H9 (cell line): ENCODE results near the gene SSUH2. TPM values are rescaled to one million over a fixed set of nuclear protein-coding genes. Genes with fewer than 3 reads are reported as not detected.

Experiments
- DNase-seq: peaks from one replicate; pipeline ENCODE4 v3.0.0-alpha.2; 2017
- H2AFZ ChIP-seq: one replicate; pipeline ENCODE4 v1.6.1; 2013; ENCODE audit warnings: mild to moderate bottlenecking, low read length, control low read depth, moderate library complexity
- H2AK5ac ChIP-seq: 2 replicates; pipeline ENCODE4 v1.6.1; 2013; ENCODE audit warnings: low read length, control low read depth, mixed read lengths; ENCODE audit not compliant: insufficient read length
- H2BK120ac ChIP-seq: one replicate; pipeline ENCODE4 v1.6.1; 2013; ENCODE audit warnings: low read depth, mild to moderate bottlenecking, low read length, control low read depth, inconsistent platforms; ENCODE audit not compliant: poor library complexity, severe bottlenecking
- H2BK12ac ChIP-seq: 2 replicates; pipeline ENCODE4 v1.6.1; 2013; ENCODE audit warnings: low read length, control low read depth, mixed read lengths, low read depth; ENCODE audit not compliant: insufficient read length
- H2BK15ac ChIP-seq: 2 replicates; pipeline ENCODE4 v1.6.1; 2013; ENCODE audit warnings: low read depth, low read length, control low read depth
- H2BK20ac ChIP-seq: one replicate; pipeline ENCODE4 v1.6.1; 2013; ENCODE audit warnings: low read depth, mild to moderate bottlenecking, low read length, control low read depth, inconsistent platforms; ENCODE audit not compliant: poor library complexity, severe bottlenecking
- H2BK5ac ChIP-seq: 2 replicates; pipeline ENCODE4 v1.6.1; 2013; ENCODE audit warnings: low read length, control low read depth, mixed read lengths; ENCODE audit not compliant: insufficient read length
- H3K14ac ChIP-seq: 2 replicates; pipeline ENCODE4 v1.6.1; 2013; ENCODE audit warnings: low read length, control low read depth; ENCODE audit not compliant: insufficient read depth
- H3K18ac ChIP-seq: 2 replicates; pipeline ENCODE4 v1.6.1; 2013; ENCODE audit warnings: low read depth, mild to moderate bottlenecking, mixed read lengths, low read length, control low read depth; ENCODE audit not compliant: insufficient read length
- H3K23ac ChIP-seq: 2 replicates; pipeline ENCODE4 v1.6.1; 2013; ENCODE audit warnings: low read length, control low read depth, mixed read lengths, low read depth; ENCODE audit not compliant: insufficient read length
- H3K23me2 ChIP-seq: 2 replicates; pipeline ENCODE4 v1.6.1; 2013; ENCODE audit warnings: low read depth, mild to moderate bottlenecking, mixed read lengths, low read length, control low read depth; ENCODE audit not compliant: insufficient read length, poor library complexity, severe bottlenecking
- H3K27ac ChIP-seq: 2 replicates; pipeline ENCODE4 v1.5.1; 2013; ENCODE audit warnings: low read length, control low read depth, mixed read lengths, low read depth; ENCODE audit not compliant: insufficient read length
- H3K27me3 ChIP-seq: 2 replicates; pipeline ENCODE4 v1.6.1; 2013; ENCODE audit warnings: low read length, control low read depth, inconsistent platforms; ENCODE audit not compliant: insufficient read depth
- H3K4ac ChIP-seq: 2 replicates; pipeline ENCODE4 v1.6.1; 2013; ENCODE audit warnings: low read depth, mild to moderate bottlenecking, control low read depth, inconsistent platforms, low read length, moderate library complexity
- H3K4me1 ChIP-seq: 2 replicates; pipeline ENCODE4 v1.6.1; 2013; ENCODE audit warnings: low read length, control low read depth, inconsistent platforms; ENCODE audit not compliant: insufficient read depth
- H3K4me2 ChIP-seq: 2 replicates; pipeline ENCODE4 v1.6.1; 2013; ENCODE audit warnings: low read length, control low read depth, mixed read lengths; ENCODE audit not compliant: insufficient read length, insufficient read depth
- H3K56ac ChIP-seq: 2 replicates; pipeline ENCODE4 v1.6.1; 2013; ENCODE audit warnings: low read depth, mild to moderate bottlenecking, mixed read lengths, low read length, control low read depth; ENCODE audit not compliant: insufficient read length
- H3K79me1 ChIP-seq: 2 replicates; pipeline ENCODE4 v1.6.1; 2013; ENCODE audit warnings: low read depth, mild to moderate bottlenecking, moderate library complexity, low read length, control low read depth, inconsistent platforms; ENCODE audit not compliant: insufficient read depth, poor library complexity, severe bottlenecking
- H3K79me2 ChIP-seq: 2 replicates; pipeline ENCODE4 v1.6.1; 2013; ENCODE audit warnings: low read length, control low read depth, inconsistent platforms; ENCODE audit not compliant: insufficient read depth
- H3K9ac ChIP-seq: 2 replicates; pipeline ENCODE4 v1.6.1; 2013; ENCODE audit warnings: low read length, control low read depth, mixed read lengths; ENCODE audit not compliant: insufficient read length; ENCODE audit errors: extremely low read depth
- H3K9me3 ChIP-seq: one replicate; pipeline ENCODE4 v1.6.1; 2013; ENCODE audit warnings: low read depth, low read length, inconsistent platforms; ENCODE audit not compliant: control insufficient read depth
- H3T11ph ChIP-seq: one replicate; pipeline ENCODE4 v1.6.1; 2013; ENCODE audit warnings: mild to moderate bottlenecking, low read length, control low read depth, inconsistent platforms
- H4K20me1 ChIP-seq: one replicate; pipeline ENCODE4 v1.6.1; 2013; ENCODE audit not compliant: control insufficient read depth, insufficient read length, insufficient read depth
- H4K5ac ChIP-seq: 2 replicates; pipeline ENCODE4 v1.6.1; 2013; ENCODE audit warnings: low read depth, mild to moderate bottlenecking, mixed read lengths, low read length, control low read depth; ENCODE audit not compliant: insufficient read length
- H4K8ac ChIP-seq: replicated peaks from 2 replicates; pipeline ENCODE4 v1.6.1; 2013; ENCODE audit warnings: low read length, control low read depth, mixed read lengths, low read depth; ENCODE audit not compliant: insufficient read length
- H4K91ac ChIP-seq: 2 replicates; pipeline ENCODE4 v1.6.1; 2013; ENCODE audit warnings: low read depth, mild to moderate bottlenecking, moderate library complexity, mixed read lengths, low read length, control low read depth; ENCODE audit not compliant: insufficient read length
- H3K27ac Mint-ChIP-seq, 3 experiments: 2 replicates in 2 of 3; 3 replicates in 1 of 3; pipeline ENCODE4 v1.8.0; 2020 to 2021; ENCODE audit warnings: mixed read lengths in 3 of 3, mild to moderate bottlenecking in 1 of 3, moderate library complexity in 1 of 3
- H3K27me3 Mint-ChIP-seq: 2 replicates; pipeline ENCODE4 v1.8.0; 2021; ENCODE audit warnings: low read depth, mild to moderate bottlenecking, moderate library complexity, mixed read lengths
- H3K36me3 Mint-ChIP-seq, 3 experiments: 2 replicates in 2 of 3; 3 replicates in 1 of 3; pipeline ENCODE4 v1.8.0; 2020 to 2021; ENCODE audit warnings: low read depth in 3 of 3, mixed read lengths in 3 of 3; ENCODE audit not compliant: insufficient read depth in 1 of 3
- H3K4me1 Mint-ChIP-seq, 2 experiments: 2 replicates each; pipeline ENCODE4 v1.8.0; 2020; ENCODE audit warnings: mixed read lengths in 2 of 2
- H3K4me3 Mint-ChIP-seq, 2 experiments: 2 replicates in 1 of 2; 3 replicates in 1 of 2; pipeline ENCODE4 v1.8.0; 2020 to 2021; ENCODE audit warnings: mild to moderate bottlenecking in 2 of 2, mixed read lengths in 2 of 2, moderate library complexity in 1 of 2
- H3K9me3 Mint-ChIP-seq, 2 experiments: 2 replicates in 1 of 2; 3 replicates in 1 of 2; pipeline ENCODE4 v1.8.0; 2020; ENCODE audit warnings: mild to moderate bottlenecking in 2 of 2, mixed read lengths in 2 of 2, moderate library complexity in 1 of 2
- WGBS: extraction: QIAGEN DNeasy Blood & Tissue Kit; methylation state at CpG from one replicate; pipeline ENCODE4 v1.1.7; 2013; ENCODE audit warnings: missing lambda C conversion rate, low lambda C conversion rate, mixed read lengths; ENCODE audit not compliant: insufficient read length; ENCODE audit errors: extremely low coverage; 5-methylcytosine and 5-hydroxymethylcytosine counted together
- total RNA-seq: library from RNA; stranded (reverse); gene quantifications from 2 replicates; pipeline ENCODE4 v1.2.1, GENCODE V29; 2021
- TF ChIP-seq, protein P1 (sequence below): fragments of 200-600 bp; sonication (generic); conservative IDR thresholded peaks from 3 replicates; pipeline ENCODE4 v1.8.0; 2021; ENCODE audit warnings: antibody characterized with exemption, mild to moderate bottlenecking

Gene SSUH2
- total RNA-seq, 1 experiment from 2014 or later: 0.61 TPM

DNA sequence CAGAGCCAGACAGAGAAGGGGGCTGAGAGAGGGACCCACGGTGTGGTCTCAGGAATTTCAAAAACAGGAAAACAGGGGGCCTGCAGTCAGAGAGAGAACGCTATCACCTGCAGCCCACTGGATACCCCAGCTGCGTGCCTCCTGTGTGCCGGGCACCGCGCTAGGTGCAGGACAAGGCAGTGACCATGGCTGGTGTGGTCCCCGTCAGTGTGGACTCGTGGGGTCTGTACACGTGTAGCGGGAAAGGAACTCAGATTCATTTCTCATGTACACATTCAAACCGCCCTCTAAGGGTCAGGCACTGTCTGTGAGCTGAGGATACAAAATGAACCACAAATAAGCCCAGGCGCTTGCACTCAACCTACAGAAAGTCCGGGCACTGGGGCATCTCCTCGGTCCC lies 20.9 kb downstream of the SSUH2 start:
- no peak overlapping the region for H2BK5ac ChIP-seq
- H4K5ac ChIP-seq: no peak overlapping the region
- no peak overlapping the region for H3K27ac ChIP-seq
- H3K23ac ChIP-seq: no peak overlapping the region
- no peak overlapping the region for H3T11ph ChIP-seq
- Mint-ChIP-seq H3K36me3 (no peaks in the 10 kb centered on the region; a peak in 1 of 7 replicates), H3K27me3 (peaks cover 2% of the 10 kb centered on the region), H3K4me3 (no peak overlapping the region), H3K27ac (0 out of 7 replicates have a peak overlapping the region, but pooled peaks of 1 of the 3 experiments have one; percentile 58), H3K4me1 (peaks cover 14 to 15% of the 10 kb centered on the region in 2 experiments), H3K9me3 (peaks cover 3 to 6% of the 10 kb centered on the region in 2 experiments; a peak in 4 of 5 replicates)
- H3K79me1 ChIP-seq: no peaks in the 10 kb centered on the region
- no peak overlapping the region for H3K4ac ChIP-seq
- no peak overlapping the region for H2AFZ ChIP-seq
- H3K79me2 ChIP-seq: no peaks in the 10 kb centered on the region
- H2BK15ac ChIP-seq: no peak overlapping the region
- H3K9me3 ChIP-seq: no peaks in the 10 kb centered on the region
- DNase-seq: no peak
- no peak overlapping the region for H3K14ac ChIP-seq
- H2BK20ac ChIP-seq: no peak overlapping the region
- no peak overlapping the region for H3K4me2 ChIP-seq
- no peaks in the 10 kb centered on the region for H3K27me3 ChIP-seq
- no CpG with 5 or more reads among the region's 14 CpGs for WGBS
- no peaks in the 10 kb centered on the region; the same call in 1 of the 2 replicates for H3K4me1 ChIP-seq
- no peaks in the 10 kb centered on the region for H4K20me1 ChIP-seq
- TF ChIP-seq, protein P1, sequence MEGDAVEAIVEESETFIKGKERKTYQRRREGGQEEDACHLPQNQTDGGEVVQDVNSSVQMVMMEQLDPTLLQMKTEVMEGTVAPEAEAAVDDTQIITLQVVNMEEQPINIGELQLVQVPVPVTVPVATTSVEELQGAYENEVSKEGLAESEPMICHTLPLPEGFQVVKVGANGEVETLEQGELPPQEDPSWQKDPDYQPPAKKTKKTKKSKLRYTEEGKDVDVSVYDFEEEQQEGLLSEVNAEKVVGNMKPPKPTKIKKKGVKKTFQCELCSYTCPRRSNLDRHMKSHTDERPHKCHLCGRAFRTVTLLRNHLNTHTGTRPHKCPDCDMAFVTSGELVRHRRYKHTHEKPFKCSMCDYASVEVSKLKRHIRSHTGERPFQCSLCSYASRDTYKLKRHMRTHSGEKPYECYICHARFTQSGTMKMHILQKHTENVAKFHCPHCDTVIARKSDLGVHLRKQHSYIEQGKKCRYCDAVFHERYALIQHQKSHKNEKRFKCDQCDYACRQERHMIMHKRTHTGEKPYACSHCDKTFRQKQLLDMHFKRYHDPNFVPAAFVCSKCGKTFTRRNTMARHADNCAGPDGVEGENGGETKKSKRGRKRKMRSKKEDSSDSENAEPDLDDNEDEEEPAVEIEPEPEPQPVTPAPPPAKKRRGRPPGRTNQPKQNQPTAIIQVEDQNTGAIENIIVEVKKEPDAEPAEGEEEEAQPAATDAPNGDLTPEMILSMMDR: no peak
- H3K9ac ChIP-seq: no peak overlapping the region
- no peak overlapping the region for H2BK120ac ChIP-seq
- H3K18ac ChIP-seq: no peak overlapping the region
- no peak overlapping the region for H2BK12ac ChIP-seq
- H4K91ac ChIP-seq: no peak overlapping the region
- H2AK5ac ChIP-seq: no peak overlapping the region
- H3K23me2 ChIP-seq: no peaks in the 10 kb centered on the region
- no peak overlapping the region for H3K56ac ChIP-seq
- H4K8ac ChIP-seq: no peak overlapping the region
